Activated CD8-positive, alpha-beta memory T cell treated with anti-CD3 and anti-CD28 coated beads, Interleukin-2, amount 10 ng/mL, durations not matched to agents 7 days and 5 days (primary cell): Measurements from ENCODE around the gene SLC26A11. TPM values are rescaled to one million over a fixed set of nuclear protein-coding genes. Genes with fewer than 3 reads are reported as not detected.
"Not testable (repeated sequence)": the region's sequence is repeated elsewhere in the genome, so short reads cannot be mapped to it uniquely, and the experiment has no call there.

ENCODE experiments used
- ATAC-seq: fragments of 150-1000 bp; cut with Tn5 transposase; one replicate; pipeline ENCODE4 v1.10.0; 2021; ENCODE audit warnings: moderate library complexity
- CTCF ChIA-PET: fragments of 350-600 bp; sonication (Branson Sonifier 250); formaldehyde crosslinking; loops from one replicate; lab custom pipeline; 2021; ENCODE audit warnings: antibody characterized with exemption; lab: Charles Lee
- DNase-seq: peaks from one replicate; pipeline ENCODE4 v3.0.0-alpha.2; 2020
- H3K27ac Mint-ChIP-seq: one replicate; pipeline ENCODE4 v1.8.0; 2021; ENCODE audit warnings: mild to moderate bottlenecking, mixed read lengths
- H3K27me3 Mint-ChIP-seq: one replicate; pipeline ENCODE4 v1.8.0; 2021; ENCODE audit warnings: mixed read lengths
- H3K36me3 Mint-ChIP-seq: one replicate; pipeline ENCODE4 v1.8.0; 2021; ENCODE audit warnings: mild to moderate bottlenecking, mixed read lengths
- H3K4me1 Mint-ChIP-seq: one replicate; pipeline ENCODE4 v1.8.0; 2021; ENCODE audit warnings: mixed read lengths
- H3K4me3 Mint-ChIP-seq: one replicate; pipeline ENCODE4 v1.8.0; 2021; ENCODE audit warnings: mild to moderate bottlenecking, moderate library complexity, mixed read lengths
- H3K9me3 Mint-ChIP-seq: one replicate; pipeline ENCODE4 v1.8.0; 2022; ENCODE audit warnings: low read depth, mixed read lengths
- total RNA-seq, 2 experiments: library from RNA; stranded (reverse); gene quantifications; one replicate each; pipeline ENCODE4 v1.2.3, GENCODE V29; 2021

Gene SLC26A11
- total RNA-seq, 2 experiments from 2014 or later: 4.3 to 8.6 TPM

- H3K27ac Mint-ChIP-seq: peak overlapping the region; percentile 36
- CTCF ChIA-PET: no interaction called here
- ATAC-seq: no peak
These were observed 71.7 kb downstream of the SLC26A11 start for GRCh38 chr17:80291691-80292487.

DNA sequence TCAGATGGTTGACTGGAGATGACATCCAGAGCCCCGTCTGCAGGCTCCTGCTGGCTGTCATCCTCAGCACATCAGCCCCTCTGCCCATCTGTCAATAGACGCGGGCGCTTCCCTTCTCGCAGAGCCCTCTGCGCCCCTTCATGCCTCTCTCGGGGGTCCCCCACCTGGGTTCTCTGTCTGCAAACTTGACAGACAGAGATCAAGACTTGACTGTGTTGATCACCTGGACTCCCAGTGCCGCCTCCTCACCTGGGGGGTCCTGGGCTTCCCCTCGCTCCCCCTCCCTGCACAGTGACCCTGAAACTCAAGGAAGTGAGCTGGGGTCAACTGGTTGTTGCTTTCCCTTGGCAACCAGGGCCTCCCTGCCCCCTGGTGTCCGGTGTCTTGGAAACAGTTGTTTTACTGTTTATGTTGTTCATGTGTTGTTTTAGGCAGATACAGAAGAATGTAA, 72.3 kb downstream of the SLC26A11 start:
- no peaks in the 10 kb centered on the region for H3K9me3 Mint-ChIP-seq
- peaks cover 55% of the 10 kb centered on the region for H3K4me1 Mint-ChIP-seq
- no peak overlapping the region for H3K4me3 Mint-ChIP-seq
- H3K27ac Mint-ChIP-seq: peak overlapping the region; percentile 31
- no peak for DNase-seq
- no peak for ATAC-seq
- CTCF ChIA-PET: no interaction called here
- H3K36me3 Mint-ChIP-seq: peaks cover 74% of the 10 kb centered on the region
- no peaks in the 10 kb centered on the region for H3K27me3 Mint-ChIP-seq

More at GRCh38 chr17:80291691-80292487, 71.7 kb downstream of the SLC26A11 start:
- no peaks in the 10 kb centered on the region for H3K9me3 Mint-ChIP-seq
- peaks cover 59% of the 10 kb centered on the region for H3K4me1 Mint-ChIP-seq
- H3K36me3 Mint-ChIP-seq: peaks cover 79% of the 10 kb centered on the region
- no peak overlapping the region for H3K4me3 Mint-ChIP-seq
- no peaks in the 10 kb centered on the region for H3K27me3 Mint-ChIP-seq
- DNase-seq: no peak

GRCh38 chr17:80294210-80294609, 74.0 kb downstream of the SLC26A11 start:
- Mint-ChIP-seq H3K36me3 (peaks cover 79% of the 10 kb centered on the region), H3K4me1 (peaks cover 56% of the 10 kb centered on the region), H3K27me3 (no peaks in the 10 kb centered on the region), H3K27ac (peak overlapping the region; percentile 35), H3K4me3 (no peak overlapping the region), H3K9me3 (no peaks in the 10 kb centered on the region)
- DNase-seq: no peak
- CTCF ChIA-PET: interaction anchor here (1.0 kb wide), 1 partner anchor 14 kb away, joined by 3 read pairs; no protein-coding TSS in a partner anchor
- peak; percentile 32 for ATAC-seq

- Mint-ChIP-seq H3K4me1 (peaks cover 56% of the 10 kb centered on the region), H3K36me3 (peaks cover 79% of the 10 kb centered on the region), H3K27me3 (no peaks in the 10 kb centered on the region), H3K4me3 (no peak overlapping the region), H3K27ac (peak overlapping the region; percentile 35), H3K9me3 (no peaks in the 10 kb centered on the region)
- DNase-seq (no peak), ATAC-seq (no peak)
- CTCF ChIA-PET: interaction anchor here (1.0 kb wide), 1 partner anchor 13 kb away, joined by 3 read pairs; no protein-coding TSS in a partner anchor
These were observed 74.4 kb downstream of the SLC26A11 start for GRCh38 chr17:80294653-80295052.

DNA sequence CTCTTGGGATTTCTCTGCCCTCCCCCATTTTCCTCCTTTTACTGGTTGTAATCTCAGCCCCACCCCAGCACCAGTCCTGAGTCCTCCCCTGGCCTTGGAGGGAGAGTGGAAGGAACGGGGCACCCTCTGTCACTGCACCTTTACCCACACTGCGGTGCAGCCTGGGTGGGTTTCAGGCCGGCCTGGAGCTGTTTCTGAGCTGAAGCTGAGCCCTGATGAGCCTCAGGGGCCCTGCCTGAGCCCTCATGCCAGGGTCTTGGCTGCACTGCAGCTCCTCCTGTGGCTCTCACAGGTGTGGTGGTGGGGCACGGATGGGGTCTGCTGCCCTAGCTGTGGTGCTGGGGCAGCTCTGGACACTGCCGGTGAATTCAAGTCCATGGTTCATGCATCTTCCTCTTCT, 74.9 kb downstream of the SLC26A11 start:
- CTCF ChIA-PET: interaction anchor here (1.0 kb wide), 1 partner anchor 13 kb away, joined by 3 read pairs; no protein-coding TSS in a partner anchor
- H3K27ac Mint-ChIP-seq: peak overlapping the region; percentile 75
- H3K4me3 Mint-ChIP-seq: no peak overlapping the region
- peaks cover 56% of the 10 kb centered on the region for H3K4me1 Mint-ChIP-seq
- peaks cover 80% of the 10 kb centered on the region for H3K36me3 Mint-ChIP-seq
- DNase-seq (no peak), ATAC-seq (no peak)
- H3K27me3 Mint-ChIP-seq: no peaks in the 10 kb centered on the region
- no peaks in the 10 kb centered on the region for H3K9me3 Mint-ChIP-seq

GRCh38 chr17:80295559-80295958, 75.3 kb downstream of the SLC26A11 start:
- DNase-seq (no peak), ATAC-seq (no peak)
- H3K9me3 Mint-ChIP-seq: no peaks in the 10 kb centered on the region
- H3K36me3 Mint-ChIP-seq: peaks cover 80% of the 10 kb centered on the region
- H3K4me1 Mint-ChIP-seq: peaks cover 52% of the 10 kb centered on the region
- H3K4me3 Mint-ChIP-seq: no peak overlapping the region
- no peaks in the 10 kb centered on the region for H3K27me3 Mint-ChIP-seq
- peak overlapping the region; percentile 75 for H3K27ac Mint-ChIP-seq
- CTCF ChIA-PET: no interaction called here

- Mint-ChIP-seq H3K9me3 (no peaks in the 10 kb centered on the region), H3K27me3 (no peaks in the 10 kb centered on the region), H3K36me3 (peaks cover 83% of the 10 kb centered on the region), H3K4me1 (peaks cover 53% of the 10 kb centered on the region), H3K27ac (no peak overlapping the region), H3K4me3 (no peak overlapping the region)
- DNase-seq (no peak), ATAC-seq (no peak)
- CTCF ChIA-PET: no interaction called here
These were observed 76.0 kb downstream of the SLC26A11 start for GRCh38 chr17:80296221-80296620.

GRCh38 chr17:80297996-80298560, 77.9 kb downstream of the SLC26A11 start:
- Mint-ChIP-seq H3K4me3 (no peak overlapping the region), H3K4me1 (peaks cover 42% of the 10 kb centered on the region), H3K27me3 (no peaks in the 10 kb centered on the region), H3K27ac (no peak overlapping the region), H3K9me3 (no peaks in the 10 kb centered on the region), H3K36me3 (peaks cover 86% of the 10 kb centered on the region)
- ATAC-seq: no peak
- CTCF ChIA-PET: interaction anchor here (1.2 kb wide), 1 partner anchor 45 kb away, joined by 3 read pairs; no protein-coding TSS in a partner anchor
- DNase-seq: no peak

DNA sequence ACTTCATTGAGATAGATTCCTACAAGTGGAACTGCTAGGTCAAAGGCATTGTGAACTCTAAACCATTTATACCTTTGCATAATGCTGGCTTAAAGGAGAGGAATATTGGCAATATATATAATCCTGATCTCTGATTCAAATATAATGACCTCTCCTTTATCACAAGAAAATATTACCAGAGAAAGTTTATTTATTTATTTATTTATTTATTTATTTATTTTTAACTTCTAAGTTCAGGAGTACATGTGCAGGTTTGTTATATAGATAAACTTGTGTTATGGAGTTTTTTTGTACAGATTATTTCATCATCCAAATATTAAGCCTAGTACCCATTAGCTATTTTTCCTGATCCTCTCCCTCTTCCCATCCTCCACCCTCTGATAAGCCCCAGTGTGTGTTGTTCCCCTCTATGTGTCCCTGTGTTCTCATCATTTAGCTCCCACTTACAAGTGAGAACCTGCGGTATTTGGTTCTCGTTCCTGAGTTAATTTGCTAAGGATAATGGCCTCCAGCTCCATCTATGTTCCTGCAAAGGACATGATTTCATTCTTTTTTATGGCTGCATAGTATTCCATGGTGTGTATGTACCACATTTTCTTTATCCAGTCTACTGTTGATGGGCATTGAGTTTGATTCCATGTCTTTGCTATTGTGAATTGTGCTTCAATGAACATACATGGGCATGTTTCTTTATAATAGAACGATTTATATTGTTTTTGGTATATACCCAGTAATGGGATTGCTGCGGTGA, 79.3 kb downstream of the SLC26A11 start:
- H3K4me3 Mint-ChIP-seq, CTCF ChIA-PET: not testable (repeated sequence)
- peak overlapping the region; percentile 58 for H3K27ac Mint-ChIP-seq

GRCh38 chr17:80300756-80301155, 80.5 kb downstream of the SLC26A11 start:
- CTCF ChIA-PET: interaction anchor here (0.9 kb wide), 1 partner anchor 105 kb away, joined by 4 read pairs; no protein-coding TSS in a partner anchor
- ATAC-seq: not testable (repeated sequence)

More for the DNA sequence above, 79.3 kb downstream of the SLC26A11 start:
- not testable (repeated sequence) for DNase-seq, ATAC-seq, H3K9me3 Mint-ChIP-seq, H3K27me3 Mint-ChIP-seq
- Mint-ChIP-seq H3K4me1 (peaks cover 35% of the 10 kb centered on the region), H3K36me3 (peaks cover 87% of the 10 kb centered on the region)

More at GRCh38 chr17:80300756-80301155, 80.5 kb downstream of the SLC26A11 start:
- peaks cover 81% of the 10 kb centered on the region for H3K36me3 Mint-ChIP-seq
- H3K9me3 Mint-ChIP-seq, H3K27me3 Mint-ChIP-seq, H3K4me3 Mint-ChIP-seq, DNase-seq: not testable (repeated sequence)
- peak overlapping the region; percentile 31 for H3K27ac Mint-ChIP-seq
- H3K4me1 Mint-ChIP-seq: peaks cover 27% of the 10 kb centered on the region
